22Rv1 (cell line): Measurements from ENCODE around the gene C4orf51.
A peak's percentile ranks its signal among the peaks of the same experiment; 100 is the strongest.
"Not testable (repeated sequence)": the region's sequence is repeated elsewhere in the genome, so short reads cannot be mapped to it uniquely, and the experiment has no call there.

ENCODE experiments used
- H3K27ac ChIP-seq: fragments of 450-650 bp; 2 replicates; pipeline ENCODE4 v1.5.1; 2017
- CTCF ChIP-seq: fragments of 450-650 bp; IDR thresholded peaks from 2 replicates; pipeline ENCODE4 v1.5.1; 2017; ENCODE audit warnings: mild to moderate bottlenecking
- ZFX ChIP-seq: fragments of 450-650 bp; IDR thresholded peaks from 2 replicates; pipeline ENCODE4 v1.6.1; 2017; ENCODE audit warnings: antibody characterized with exemption, borderline replicate concordance

The C4orf51 gene

DNA sequence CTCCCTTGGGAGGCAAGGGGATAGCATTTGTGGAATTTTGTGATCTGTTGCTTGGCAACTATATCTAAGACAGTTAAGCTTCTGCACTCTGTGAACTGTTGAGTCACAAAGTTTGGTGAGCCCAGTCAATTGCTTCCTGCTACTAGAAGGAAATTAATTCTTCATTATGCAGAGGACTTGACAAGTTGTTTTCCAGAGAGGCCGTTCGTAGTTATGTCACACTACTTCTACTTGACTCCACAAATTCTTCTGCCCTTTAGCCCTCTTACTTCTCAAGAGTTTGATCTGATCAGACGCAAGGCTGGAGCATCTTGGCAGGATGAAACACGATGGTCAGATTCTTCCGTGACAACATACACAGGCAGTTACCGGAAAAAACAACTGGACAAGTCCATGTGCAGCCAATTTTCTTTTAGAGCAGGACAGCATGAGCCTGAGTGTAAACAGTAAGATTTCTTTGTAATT is at the start of gene C4orf51:
TSS of gene C4orf51 (plus strand) at position 156 of the 465 bp plus-strand sequence. CDS start at position 214, 58 bp downstream.
- H3K27ac ChIP-seq: peak within 1 kb of the TSS; percentile 81
- no peak for TF ChIP-seq CTCF
- TF ChIP-seq ZFX: no peak

GRCh38 chr4:145635117-145635516 is 44.8 kb upstream of the C4orf51 start:
- TF ChIP-seq ZFX: no peak
- TF ChIP-seq CTCF: no peak
- no peak overlapping the region for H3K27ac ChIP-seq

DNA sequence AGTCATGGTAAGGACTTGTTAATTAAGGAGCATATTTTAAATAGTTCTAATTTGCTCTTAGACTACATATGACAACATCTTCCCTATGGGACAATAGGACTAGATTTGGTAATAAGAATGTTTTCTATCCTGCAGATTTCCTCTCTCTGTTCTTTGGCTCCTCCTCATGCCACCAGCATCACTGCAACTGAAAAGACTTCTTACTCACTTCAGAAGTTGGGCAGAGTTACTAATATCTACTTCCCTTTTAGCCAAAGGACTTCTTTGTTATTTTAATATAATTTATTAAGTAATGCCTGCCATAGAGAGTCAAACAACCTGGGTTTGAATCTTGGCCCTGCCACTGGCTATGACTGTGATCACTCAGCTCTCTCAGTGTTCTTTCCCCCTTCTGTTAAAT is 44.3 kb upstream of the C4orf51 start:
- no peak for TF ChIP-seq ZFX
- TF ChIP-seq CTCF: no peak

GRCh38 chr4:145639186-145639698 is 40.7 kb upstream of the C4orf51 start:
- TF ChIP-seq ZFX (no peak), CTCF (no peak)
- no peak overlapping the region for H3K27ac ChIP-seq

More for the DNA sequence above, 44.3 kb upstream of the C4orf51 start:
- H3K27ac ChIP-seq: no peak overlapping the region

GRCh38 chr4:145640236-145640635 is 39.7 kb upstream of the C4orf51 start:
- not testable (repeated sequence) for H3K27ac ChIP-seq

DNA sequence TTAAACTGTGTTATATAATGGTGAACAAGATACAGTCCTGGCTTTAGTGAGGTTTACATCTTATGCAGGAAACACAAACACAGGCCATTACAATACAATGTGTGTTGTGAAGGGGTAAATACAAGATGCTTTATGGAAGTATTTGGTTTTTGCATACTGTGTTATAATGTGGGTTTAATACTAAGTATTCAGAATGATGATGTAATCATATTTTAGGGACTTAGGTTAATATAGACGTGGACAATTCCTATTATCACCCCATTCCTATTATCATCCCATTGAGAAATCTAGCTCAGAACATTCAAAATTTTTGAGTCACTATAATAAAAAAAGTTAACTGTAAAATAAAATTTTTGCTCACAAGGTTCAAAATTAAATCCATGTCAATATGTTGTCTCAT is 36.7 kb upstream of the C4orf51 start:
- TF ChIP-seq CTCF (no peak), ZFX (no peak)
- H3K27ac ChIP-seq: no peak overlapping the region

DNA sequence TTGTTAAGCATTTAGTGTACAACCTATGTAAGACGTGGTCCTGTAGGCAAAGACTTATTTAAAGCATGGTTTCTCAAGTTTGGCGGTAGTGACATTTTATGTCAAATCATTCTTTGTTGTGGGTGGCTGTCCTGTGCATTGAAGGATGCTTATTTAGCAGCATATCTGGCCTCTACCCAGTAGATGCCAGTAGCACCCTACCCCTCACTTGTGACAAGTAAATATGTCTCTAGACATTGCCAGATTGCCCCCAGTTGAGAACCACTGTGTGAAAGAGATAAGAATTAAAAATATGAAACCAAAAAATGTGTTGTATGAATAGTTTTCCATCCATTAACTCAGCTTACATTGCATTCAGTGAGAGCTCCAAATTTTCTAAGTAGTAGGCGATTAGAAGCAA is 35.2 kb upstream of the C4orf51 start:
- TF ChIP-seq ZFX (no peak), CTCF (no peak)
- H3K27ac ChIP-seq: no peak overlapping the region

- no peak for TF ChIP-seq CTCF
- no peak for TF ChIP-seq ZFX
- no peak overlapping the region for H3K27ac ChIP-seq
These were observed 23.8 kb upstream of the C4orf51 start for GRCh38 chr4:145656156-145656555.
